Testis (tissue), 2 donors: ENCODE results near the gene RPUSD3.

ENCODE experiments used
- CTCF ChIP-seq, 3 experiments: fragments of 450-650 bp in 2 of 3; fragments of 200-600 bp in 1 of 3; sonication (generic) in 1 of 3; IDR thresholded peaks; one replicate each; pipeline ENCODE4 v1.5.1; 2016 to 2019; ENCODE audit warnings: antibody characterized with exemption in 3 of 3, mild to moderate bottlenecking in 2 of 3, moderate library complexity in 1 of 3
- POLR2A ChIP-seq: fragments of 450-650 bp; IDR thresholded peaks from one replicate; pipeline ENCODE4 v1.6.1; 2017; ENCODE audit warnings: antibody characterized with exemption, mild to moderate bottlenecking, moderate library complexity

- no peak for TF ChIP-seq CTCF (IDR thresholded peaks at IDR 0.05)
- TF ChIP-seq POLR2A = no peak
These were observed 16.8 kb downstream of the RPUSD3 start for GRCh38 chr3:9826815-9827573.
